Neural crest cell (in vitro differentiated cells): Measurements from ENCODE around the gene DYNLT3. TPM values are rescaled to one million over a fixed set of nuclear protein-coding genes. Genes with fewer than 3 reads are reported as not detected.

Experiments used
- DNase-seq: peaks from one replicate; pipeline ENCODE4 v3.0.0; 2021; ENCODE audit warnings: low read depth, mixed read lengths, low spot score
- H3K27ac Mint-ChIP-seq: one replicate; pipeline ENCODE4 v1.8.0; 2021; ENCODE audit warnings: mild to moderate bottlenecking, mixed read lengths; ENCODE audit not compliant: unreplicated experiment
- H3K27me3 Mint-ChIP-seq: 2 replicates; pipeline ENCODE4 v1.8.0; 2021; ENCODE audit warnings: low read depth, mild to moderate bottlenecking, mixed read lengths
- H3K36me3 Mint-ChIP-seq: 2 replicates; pipeline ENCODE4 v1.8.0; 2021; ENCODE audit warnings: low read depth, mild to moderate bottlenecking, mixed read lengths
- H3K4me1 Mint-ChIP-seq: 2 replicates; pipeline ENCODE4 v1.8.0; 2021; ENCODE audit warnings: mixed read lengths
- H3K4me3 Mint-ChIP-seq: one replicate; pipeline ENCODE4 v1.8.0; 2021; ENCODE audit warnings: mild to moderate bottlenecking, mixed read lengths
- H3K9me3 Mint-ChIP-seq: 2 replicates; pipeline ENCODE4 v1.8.0; 2021; ENCODE audit warnings: mixed read lengths
- CTCF ChIP-seq: fragments of 200-600 bp; sonication (generic); conservative IDR thresholded peaks from 2 replicates; pipeline ENCODE4 v1.5.0; 2021; ENCODE audit warnings: antibody characterized with exemption, mild to moderate bottlenecking
- total RNA-seq: library from RNA; stranded (reverse); gene quantifications from 2 replicates; pipeline ENCODE4 v1.2.1, GENCODE V29; 2021

The DYNLT3 gene
- total RNA-seq, 1 donor from 2014 or later, result 7.7 TPM

- DNase-seq, result no peak
- H3K36me3 Mint-ChIP-seq, result no peaks in the 10 kb centered on the region
- H3K4me3 Mint-ChIP-seq, result no peak overlapping the region
- H3K27me3 Mint-ChIP-seq, result no peaks in the 10 kb centered on the region
- H3K4me1 Mint-ChIP-seq, result no peaks in the 10 kb centered on the region
- H3K9me3 Mint-ChIP-seq, result peaks cover 5% of the 10 kb centered on the region
- H3K27ac Mint-ChIP-seq, result no peak overlapping the region
- TF ChIP-seq CTCF, result no peak
These were observed 30.2 kb downstream of the DYNLT3 start for GRCh38 chrX:37817176-37817575.

GRCh38 chrX:37816766-37817165 is 30.6 kb downstream of the DYNLT3 start:
- Mint-ChIP-seq H3K4me1 (no peaks in the 10 kb centered on the region), H3K9me3 (peaks cover 5% of the 10 kb centered on the region), H3K36me3 (no peaks in the 10 kb centered on the region), H3K27ac (no peak overlapping the region), H3K4me3 (no peak overlapping the region), H3K27me3 (no peaks in the 10 kb centered on the region)
- no peak for TF ChIP-seq CTCF
- DNase-seq, result no peak

- Mint-ChIP-seq H3K9me3 (peaks cover 5% of the 10 kb centered on the region), H3K27ac (no peak overlapping the region), H3K4me3 (no peak overlapping the region), H3K4me1 (no peaks in the 10 kb centered on the region), H3K27me3 (no peaks in the 10 kb centered on the region), H3K36me3 (no peaks in the 10 kb centered on the region)
- no peak for DNase-seq
- TF ChIP-seq CTCF, result no peak
These were observed 32.0 kb downstream of the DYNLT3 start for GRCh38 chrX:37815366-37815765.

- no peak for TF ChIP-seq CTCF
- no peak overlapping the region for H3K4me3 Mint-ChIP-seq
- peaks cover 5% of the 10 kb centered on the region for H3K9me3 Mint-ChIP-seq
- no peaks in the 10 kb centered on the region for H3K27me3 Mint-ChIP-seq
- no peak for DNase-seq
- H3K36me3 Mint-ChIP-seq, result no peaks in the 10 kb centered on the region
- no peaks in the 10 kb centered on the region for H3K4me1 Mint-ChIP-seq
- no peak overlapping the region for H3K27ac Mint-ChIP-seq
These were observed 33.8 kb downstream of the DYNLT3 start for GRCh38 chrX:37813570-37813969.

GRCh38 chrX:37812110-37812509 is 35.3 kb downstream of the DYNLT3 start:
- no peak for TF ChIP-seq CTCF
- H3K4me3 Mint-ChIP-seq, result no peak overlapping the region
- DNase-seq, result no peak
- no peaks in the 10 kb centered on the region for H3K27me3 Mint-ChIP-seq
- no peaks in the 10 kb centered on the region for H3K36me3 Mint-ChIP-seq
- no peak overlapping the region for H3K27ac Mint-ChIP-seq
- peaks cover 1% of the 10 kb centered on the region for H3K9me3 Mint-ChIP-seq
- H3K4me1 Mint-ChIP-seq, result no peaks in the 10 kb centered on the region

- no peak for TF ChIP-seq CTCF
- H3K27me3 Mint-ChIP-seq, result no peaks in the 10 kb centered on the region
- H3K9me3 Mint-ChIP-seq, result no peaks in the 10 kb centered on the region
These were observed 37.4 kb downstream of the DYNLT3 start for GRCh38 chrX:37809970-37810369.

More at GRCh38 chrX:37809970-37810369, 37.4 kb downstream of the DYNLT3 start:
- Mint-ChIP-seq H3K36me3 (no peaks in the 10 kb centered on the region), H3K4me3 (no peak overlapping the region), H3K4me1 (no peaks in the 10 kb centered on the region), H3K27ac (no peak overlapping the region)
- DNase-seq, result no peak
